SK-N-SH treated with all-trans-retinoic acid at 6 μM for 48 hours (cell line): ENCODE data around the gene CDC42SE2.

Experiments
- ATAC-seq: fragments of 200-7000 bp; cut with Tn5 transposase; 3 replicates; pipeline ENCODE4 v1.9.1; 2020; ENCODE audit warnings: mild to moderate bottlenecking, moderate library complexity
- ARNTL ChIP-seq: fragments of 450-650 bp; formaldehyde crosslinking; IDR thresholded peaks from 2 replicates; pipeline ENCODE4 v1.5.0; 2020; ENCODE audit warnings: low read depth, mild to moderate bottlenecking, moderate library complexity, borderline replicate concordance
- BACH2 ChIP-seq: fragments of 250-450 bp; sonication (Bioruptor Pico); IDR thresholded peaks from 2 replicates; pipeline ENCODE4 v1.9.0; 2021; ENCODE audit warnings: mild to moderate bottlenecking, borderline replicate concordance
- CREB5 ChIP-seq: fragments of 250-450 bp; sonication (Bioruptor Pico); IDR thresholded peaks from 2 replicates; pipeline ENCODE4 v1.5.1; 2020; ENCODE audit warnings: low read depth, mild to moderate bottlenecking, moderate library complexity
- CSDC2 ChIP-seq: fragments of 250-450 bp; sonication (Bioruptor Pico); IDR thresholded peaks from 2 replicates; pipeline ENCODE4 v1.5.0; 2020; ENCODE audit warnings: mild to moderate bottlenecking, moderate library complexity
- CSRNP3 ChIP-seq: fragments of 250-450 bp; sonication (Bioruptor Pico); IDR thresholded peaks from 2 replicates; pipeline ENCODE4 v1.5.1; 2021; ENCODE audit warnings: mild to moderate bottlenecking, moderate library complexity
- ESRRG ChIP-seq: fragments of 250-450 bp; sonication (Bioruptor Pico); IDR thresholded peaks from 2 replicates; pipeline ENCODE4 v1.6.1; 2021; ENCODE audit warnings: mild to moderate bottlenecking
- GLIS3 ChIP-seq: fragments of 250-450 bp; sonication (Bioruptor Pico); IDR thresholded peaks from 2 replicates; pipeline ENCODE4 v1.5.0; 2020; ENCODE audit warnings: mild to moderate bottlenecking, moderate library complexity
- ISL1 ChIP-seq: fragments of 250-450 bp; sonication (Bioruptor Pico); IDR thresholded peaks from 2 replicates; pipeline ENCODE4 v2.1.2; 2022; ENCODE audit warnings: mild to moderate bottlenecking, moderate library complexity
- OSR1 ChIP-seq: fragments of 250-450 bp; sonication (Bioruptor Pico); IDR thresholded peaks from 2 replicates; pipeline ENCODE4 v1.8.0; 2022; ENCODE audit warnings: moderate library complexity, mild to moderate bottlenecking, inconsistent platforms
- PATZ1 ChIP-seq: fragments of 250-450 bp; sonication (Bioruptor Pico); IDR thresholded peaks from 2 replicates; pipeline ENCODE4 v1.8.0; 2020; ENCODE audit warnings: mild to moderate bottlenecking, moderate library complexity, borderline replicate concordance
- POU6F1 ChIP-seq: fragments of 250-450 bp; sonication (Bioruptor Pico); IDR thresholded peaks from 2 replicates; pipeline ENCODE4 v1.8.0; 2021; ENCODE audit warnings: low read depth, mild to moderate bottlenecking, moderate library complexity, borderline replicate concordance
- PPARA ChIP-seq: fragments of 250-450 bp; sonication (Bioruptor Pico); IDR thresholded peaks from 2 replicates; pipeline ENCODE4 v1.5.0; 2020; ENCODE audit warnings: mild to moderate bottlenecking, borderline replicate concordance
- RARB ChIP-seq: fragments of 250-450 bp; sonication (Bioruptor Pico); IDR thresholded peaks from 2 replicates; pipeline ENCODE4 v1.8.0; 2021; ENCODE audit warnings: mild to moderate bottlenecking, moderate library complexity
- SNAI2 ChIP-seq: fragments of 250-450 bp; sonication (Bioruptor Pico); IDR thresholded peaks from 2 replicates; pipeline ENCODE4 v1.5.0; 2020; ENCODE audit warnings: mild to moderate bottlenecking, moderate library complexity
- TCF4 ChIP-seq: fragments of 250-450 bp; sonication (Bioruptor Pico); IDR thresholded peaks from 2 replicates; pipeline ENCODE4 v1.8.0; 2021; ENCODE audit warnings: mild to moderate bottlenecking, moderate library complexity, borderline replicate concordance
- TOX ChIP-seq: fragments of 250-450 bp; sonication (Bioruptor Pico); IDR thresholded peaks from 2 replicates; pipeline ENCODE4 v1.8.0; 2021; ENCODE audit warnings: mild to moderate bottlenecking, moderate library complexity, borderline replicate concordance
- ZC3H10 ChIP-seq: fragments of 250-450 bp; sonication (Bioruptor Pico); IDR thresholded peaks from 2 replicates; pipeline ENCODE4 v1.5.1; 2021; ENCODE audit warnings: mild to moderate bottlenecking, moderate library complexity
- ZFP3 ChIP-seq: fragments of 250-450 bp; sonication (Bioruptor Pico); IDR thresholded peaks from 2 replicates; pipeline ENCODE4 v1.5.0; 2020; ENCODE audit warnings: mild to moderate bottlenecking, moderate library complexity
- ZFP30 ChIP-seq: fragments of 450-650 bp; formaldehyde crosslinking; IDR thresholded peaks from 2 replicates; pipeline ENCODE4 v1.5.0; 2022; ENCODE audit warnings: mild to moderate bottlenecking, moderate library complexity
- ZNF565 ChIP-seq: fragments of 450-650 bp; formaldehyde crosslinking; conservative IDR thresholded peaks from 2 replicates; pipeline ENCODE4 v1.5.0; 2020; ENCODE audit warnings: low read depth, mild to moderate bottlenecking, moderate library complexity
- ZNF70 ChIP-seq: fragments of 450-650 bp; formaldehyde crosslinking; IDR thresholded peaks from 2 replicates; pipeline ENCODE4 v1.5.0; 2020; ENCODE audit warnings: mild to moderate bottlenecking, moderate library complexity
- ZNF8 ChIP-seq: fragments of 450-650 bp; formaldehyde crosslinking; IDR thresholded peaks from 2 replicates; pipeline ENCODE4 v1.5.0; 2020; ENCODE audit warnings: mild to moderate bottlenecking, moderate library complexity

Gene CDC42SE2

GRCh38 chr5:131381021-131381420 is 117.2 kb downstream of the CDC42SE2 start:
- ATAC-seq, result no peak
- TF ChIP-seq TOX (CRISPR knock-in tag), result no peak
- no peak for TF ChIP-seq ISL1 (CRISPR knock-in tag)
- no peak for TF ChIP-seq ZFP30 (CRISPR knock-in tag)
- TF ChIP-seq ZNF565 (CRISPR knock-in tag), result no peak
- no peak for TF ChIP-seq ARNTL
- no peak for TF ChIP-seq CREB5 (CRISPR knock-in tag)
- no peak for TF ChIP-seq RARB (CRISPR knock-in tag)
- TF ChIP-seq SNAI2, result no peak
- no peak for TF ChIP-seq ZNF8 (CRISPR knock-in tag)
- no peak for TF ChIP-seq ZNF70 (CRISPR knock-in tag)
- TF ChIP-seq BACH2 (CRISPR knock-in tag), result no peak
- no peak for TF ChIP-seq TCF4 (CRISPR knock-in tag)
- TF ChIP-seq PATZ1 (CRISPR knock-in tag), result no peak
- no peak for TF ChIP-seq POU6F1 (CRISPR knock-in tag)
- no peak for TF ChIP-seq OSR1 (CRISPR knock-in tag)
- TF ChIP-seq ZFP3, result no peak
- TF ChIP-seq, all 23 proteins: peak for 0

GRCh38 chr5:131381777-131382176 is 117.9 kb downstream of the CDC42SE2 start:
- TF ChIP-seq BACH2 (CRISPR knock-in tag) (no peak), RARB (CRISPR knock-in tag) (no peak), ESRRG (no peak), GLIS3 (no peak), TCF4 (CRISPR knock-in tag) (no peak), ZNF70 (CRISPR knock-in tag) (no peak), CREB5 (CRISPR knock-in tag) (no peak), PPARA (CRISPR knock-in tag) (no peak), OSR1 (CRISPR knock-in tag) (no peak), CSRNP3 (CRISPR knock-in tag) (no peak), ZFP3 (no peak), PATZ1 (CRISPR knock-in tag) (no peak), ZC3H10 (CRISPR knock-in tag) (no peak), ZNF8 (CRISPR knock-in tag) (no peak), CSDC2 (CRISPR knock-in tag) (no peak)
- no peak for ATAC-seq
